LHCN-M2 (cell line): ENCODE measurements around the gene TCF23. TPM values are rescaled to one million over a fixed set of nuclear protein-coding genes. Genes with fewer than 3 reads are reported as not detected.
"Not testable (repeated sequence)": the region's sequence is repeated elsewhere in the genome, so short reads cannot be mapped to it uniquely, and the experiment has no call there.

Source experiments
- DNase-seq: peaks from one replicate; pipeline ENCODE4 v3.0.0-alpha.2; 2012; ENCODE audit warnings: low read depth
- total RNA-seq: library from RNA; depleted of rRNA; stranded (reverse); fragments of >200 nt; gene quantifications from 2 replicates; pipeline ENCODE4 v1.2.3, GENCODE V29; 2014

The TCF23 gene
- total RNA-seq, 1 experiment from 2014 or later: not detected

DNA sequence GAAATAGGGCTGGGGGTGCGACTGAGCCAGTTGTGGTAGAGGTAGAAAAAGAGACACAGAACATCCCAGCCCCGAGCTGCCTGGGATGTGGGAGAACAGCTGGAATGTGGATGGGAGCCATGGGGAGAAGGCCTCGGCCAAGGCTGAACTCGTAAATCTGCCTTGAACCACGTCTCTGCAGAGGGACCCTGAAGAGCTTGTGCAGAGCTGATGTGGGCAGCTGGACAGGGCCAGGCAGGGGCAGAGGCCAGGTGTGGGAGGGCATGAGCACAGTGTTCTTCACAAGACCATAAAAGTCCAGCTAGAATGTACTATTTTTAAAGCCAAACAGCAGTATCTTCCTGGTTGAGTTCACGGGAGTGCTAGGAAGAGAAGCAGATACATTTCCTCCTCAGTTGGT is 5.7 kb downstream of the TCF23 start:
- no peak for DNase-seq

DNA sequence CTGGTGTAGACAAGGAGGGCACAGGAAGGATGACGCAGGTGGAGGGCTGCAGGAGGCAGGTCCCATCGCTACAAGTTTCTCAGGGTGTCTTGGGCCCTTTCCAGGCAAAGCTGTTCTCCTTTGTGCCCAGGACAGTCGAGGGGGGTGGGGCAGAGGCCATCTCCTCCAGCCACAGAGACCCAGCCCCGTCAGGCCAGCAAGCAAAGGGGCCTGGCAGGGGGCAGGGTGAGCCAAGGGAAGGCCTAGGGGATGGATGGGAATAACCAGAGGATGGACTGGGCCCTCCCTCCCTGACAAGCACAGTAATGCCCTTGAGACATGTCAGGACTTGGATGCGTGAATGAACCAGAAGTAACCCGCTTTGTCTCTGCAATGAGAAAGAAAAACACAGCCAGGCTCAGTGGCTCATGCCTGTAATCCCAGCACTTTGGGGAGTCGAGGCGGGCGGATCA is 6.3 kb downstream of the TCF23 start:
- no peak for DNase-seq

DNA sequence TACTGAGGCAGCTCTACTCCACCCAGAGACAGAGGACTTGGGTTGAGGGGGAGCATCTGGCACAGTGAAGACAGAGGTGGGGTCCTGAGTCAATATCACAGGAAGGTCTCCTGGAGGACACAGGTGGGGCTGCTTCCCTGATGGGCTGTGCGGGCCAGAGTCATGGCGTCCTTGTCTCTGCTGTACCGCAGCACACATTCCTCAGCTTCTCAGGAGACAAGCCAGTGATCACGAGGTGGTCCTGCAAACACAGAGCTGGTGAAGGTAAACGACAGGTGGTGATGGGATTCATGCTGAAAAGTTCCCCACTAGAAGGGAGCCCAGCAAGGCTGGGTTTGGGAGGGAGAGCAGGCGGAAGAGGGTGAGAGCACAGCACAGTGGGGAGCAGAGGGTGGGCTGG is 9.7 kb downstream of the TCF23 start:
- DNase-seq: no peak

DNA sequence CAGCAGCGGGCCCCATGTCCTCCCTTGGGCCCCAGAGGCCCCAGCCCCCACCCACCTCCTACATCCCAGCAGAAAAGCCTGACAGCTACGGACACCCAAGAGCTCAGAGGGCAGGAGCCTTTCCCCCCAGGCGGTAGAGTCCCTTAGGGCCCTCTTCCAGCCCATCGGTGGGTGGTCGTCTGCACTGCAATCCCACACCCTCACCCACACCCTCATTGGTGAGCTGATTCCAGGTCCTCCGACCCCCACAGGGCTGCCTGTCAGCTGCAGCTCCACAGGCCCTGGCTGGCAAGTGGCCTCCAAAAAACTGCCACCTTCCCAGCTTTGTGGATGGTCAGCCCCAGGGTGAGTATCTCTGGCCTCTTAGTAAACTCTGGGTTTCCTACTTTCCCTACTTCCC is 10.5 kb downstream of the TCF23 start:
- DNase-seq: no peak

DNA sequence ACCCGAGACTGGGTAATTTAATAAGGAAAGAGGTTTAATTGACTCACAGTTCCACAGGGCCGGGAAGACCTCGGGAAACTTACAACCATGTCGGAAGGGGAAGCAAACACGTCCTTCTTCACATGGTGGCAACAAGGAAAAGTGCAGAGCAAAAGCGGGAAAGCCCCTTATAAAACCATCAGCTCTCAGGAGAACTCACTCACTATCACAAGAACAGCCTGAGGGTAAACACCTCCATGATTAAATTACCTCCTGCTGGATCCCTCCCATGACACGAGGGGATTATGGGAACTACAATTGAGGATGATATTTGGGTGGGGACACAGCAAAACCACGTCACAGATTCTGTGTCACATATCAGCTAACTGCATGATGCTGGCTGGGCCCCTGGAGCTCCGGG is 11.4 kb downstream of the TCF23 start:
- no peak for DNase-seq

DNA sequence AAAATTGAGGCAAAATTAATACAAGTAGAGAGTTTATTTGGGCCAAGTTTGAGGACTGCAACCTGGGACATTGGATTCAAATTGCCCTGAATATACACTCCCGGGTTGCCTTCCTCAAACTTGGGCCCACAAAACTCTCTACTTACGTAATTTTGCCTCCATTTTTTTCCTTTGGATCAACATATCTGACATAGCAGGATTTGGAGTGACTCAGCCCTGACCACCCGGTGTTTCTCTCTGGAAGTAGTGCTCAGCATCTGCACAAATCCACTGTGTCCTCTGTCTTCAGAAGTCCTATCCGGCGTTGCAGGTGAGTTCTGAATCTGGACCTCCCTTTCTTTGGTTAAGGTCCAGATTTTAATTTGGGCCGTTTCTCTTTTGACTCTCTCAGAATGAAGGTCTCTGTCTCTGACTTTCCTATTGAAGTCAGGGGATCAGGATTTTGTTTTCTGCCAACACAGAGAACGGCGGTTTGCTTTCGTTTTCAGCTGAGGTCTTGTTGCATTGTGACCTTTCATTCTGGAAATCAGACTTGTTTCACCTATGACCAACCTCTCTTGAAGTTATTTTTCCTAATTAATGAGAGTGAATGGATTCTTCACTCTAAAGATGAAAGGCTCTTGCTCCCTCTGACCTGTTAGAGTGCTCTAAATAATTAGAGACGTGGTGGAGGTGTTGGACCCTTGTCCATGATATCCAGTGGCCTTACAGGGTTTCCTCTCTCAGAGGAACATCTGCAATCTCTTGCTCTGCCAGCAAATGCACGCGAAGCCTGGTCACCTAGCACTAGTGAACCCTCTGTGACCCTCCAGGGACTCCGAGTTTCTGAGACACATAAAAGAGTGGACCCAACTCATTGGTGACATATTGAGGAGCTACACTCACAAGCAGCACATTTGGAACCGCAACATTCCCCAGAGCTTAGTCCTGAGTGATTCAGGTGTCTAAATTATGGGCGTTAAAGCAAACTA is 13.6 kb downstream of the TCF23 start:
- DNase-seq: peak; percentile 13

DNA sequence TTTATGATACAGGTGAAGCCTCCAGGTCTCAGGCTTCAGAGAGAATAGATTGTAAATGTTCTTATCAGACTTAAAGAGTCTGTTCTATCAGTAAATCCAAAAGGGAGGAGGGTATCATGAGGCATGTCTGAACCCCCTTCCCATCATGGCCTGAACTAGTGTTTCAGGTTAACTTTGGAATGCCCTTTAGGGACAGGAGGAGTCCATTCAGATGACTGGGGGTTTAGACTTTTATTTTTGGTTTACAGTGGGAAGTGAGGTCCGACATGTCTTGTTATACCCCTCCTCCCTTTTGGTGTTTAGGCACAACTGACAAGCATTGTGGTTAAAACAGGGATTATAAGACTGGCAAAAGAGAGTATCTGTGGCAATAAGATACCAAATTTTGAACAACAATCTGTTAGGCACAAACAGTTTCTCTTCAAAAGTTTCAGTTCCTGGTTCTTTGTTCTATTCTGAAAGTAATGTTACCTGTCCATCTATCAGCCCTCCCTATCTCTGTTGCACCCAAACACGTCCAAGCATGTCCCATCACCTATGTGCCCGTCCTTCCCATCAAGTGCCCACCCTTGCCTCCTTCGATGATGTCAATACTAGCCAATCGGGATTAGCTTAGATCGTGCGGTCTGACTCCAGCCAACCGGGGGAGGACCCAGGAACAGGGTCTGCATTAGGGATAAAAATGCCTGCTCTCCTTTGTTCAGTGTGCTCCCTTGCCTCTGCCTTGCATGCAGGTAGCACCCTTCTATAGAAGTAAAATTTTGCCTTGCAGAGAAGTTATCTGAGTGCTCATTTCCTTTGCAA is 16.4 kb downstream of the TCF23 start:
- DNase-seq: no peak

DNA sequence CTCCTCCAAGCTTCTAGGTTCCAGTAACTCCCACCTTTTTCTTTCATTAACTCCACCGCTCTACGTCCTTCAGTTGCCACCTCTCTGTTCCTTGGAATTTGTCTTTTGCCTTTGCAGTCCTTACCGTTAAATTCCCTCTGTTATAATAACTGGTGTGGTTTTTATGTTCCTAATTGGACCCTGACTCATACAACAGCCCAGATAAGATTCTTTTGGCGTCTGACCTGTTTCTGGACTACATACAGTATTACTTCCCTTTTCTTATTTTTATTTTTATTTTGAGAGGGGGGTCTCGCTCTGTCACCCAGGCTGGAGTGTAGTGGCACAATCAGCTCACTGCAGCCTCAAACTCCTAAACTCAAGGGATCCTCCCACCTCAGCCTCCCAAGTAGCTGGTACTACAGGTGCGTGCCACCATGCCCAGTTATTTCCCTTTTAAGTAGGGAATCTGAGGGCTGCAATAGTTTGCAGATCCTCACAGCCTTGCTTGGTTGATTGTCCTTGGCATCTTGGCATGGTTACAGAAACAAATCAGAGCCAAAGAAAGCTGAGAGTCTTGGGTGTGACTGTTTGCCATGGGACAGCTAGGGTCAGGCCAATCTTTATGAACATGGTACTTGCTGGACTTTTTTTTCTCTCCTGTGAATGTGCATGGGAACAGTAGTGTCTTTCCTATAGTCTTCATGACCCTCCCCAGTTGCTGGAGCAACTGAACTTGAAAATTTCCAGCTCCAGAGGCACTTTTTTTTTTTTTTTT is 22.0 kb downstream of the TCF23 start:
- no peak for DNase-seq

DNA sequence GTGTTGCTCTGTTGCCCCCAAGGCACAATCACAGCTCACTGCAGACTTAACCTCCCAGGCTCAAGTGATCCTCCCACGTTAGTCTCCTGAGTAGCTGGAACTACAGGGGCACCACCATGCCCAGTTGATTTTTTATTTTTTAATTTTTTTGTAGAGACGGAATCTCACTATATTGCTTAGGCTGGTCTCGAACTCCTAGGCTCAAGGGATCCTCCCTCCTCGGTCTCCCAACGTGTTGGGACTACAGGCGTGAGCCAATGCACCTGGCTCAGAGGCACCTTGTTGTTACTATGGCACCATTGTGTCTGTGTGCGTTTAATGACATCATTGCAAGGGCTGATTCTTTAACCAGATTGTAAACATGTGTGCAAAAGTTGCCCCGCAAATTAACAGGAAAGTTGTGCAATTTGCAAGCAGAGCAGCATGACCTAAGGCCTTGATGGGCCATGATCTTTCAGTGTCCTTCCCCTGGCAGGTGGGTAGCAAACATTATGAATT is 22.6 kb downstream of the TCF23 start:
- no peak for DNase-seq

DNA sequence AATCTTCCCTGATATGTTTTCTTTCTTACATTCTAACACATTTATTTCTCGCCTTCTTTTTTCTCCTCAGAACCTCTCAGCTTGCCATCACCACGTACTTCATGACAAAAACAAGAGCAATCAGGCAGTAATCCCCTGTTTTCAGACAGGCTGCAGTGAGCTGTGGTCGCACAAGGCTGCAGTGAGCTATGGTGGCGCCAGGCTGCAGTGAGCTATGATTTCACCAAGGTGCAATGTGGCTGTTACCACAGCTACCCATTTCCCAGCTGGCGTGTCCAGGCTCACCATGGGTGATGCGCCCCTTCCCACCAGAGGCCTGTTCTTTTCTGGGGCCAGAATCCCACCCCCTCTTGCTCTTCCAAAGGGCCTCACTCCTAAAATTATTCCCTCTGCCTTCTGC is 25.8 kb downstream of the TCF23 start:
- no peak for DNase-seq

DNA sequence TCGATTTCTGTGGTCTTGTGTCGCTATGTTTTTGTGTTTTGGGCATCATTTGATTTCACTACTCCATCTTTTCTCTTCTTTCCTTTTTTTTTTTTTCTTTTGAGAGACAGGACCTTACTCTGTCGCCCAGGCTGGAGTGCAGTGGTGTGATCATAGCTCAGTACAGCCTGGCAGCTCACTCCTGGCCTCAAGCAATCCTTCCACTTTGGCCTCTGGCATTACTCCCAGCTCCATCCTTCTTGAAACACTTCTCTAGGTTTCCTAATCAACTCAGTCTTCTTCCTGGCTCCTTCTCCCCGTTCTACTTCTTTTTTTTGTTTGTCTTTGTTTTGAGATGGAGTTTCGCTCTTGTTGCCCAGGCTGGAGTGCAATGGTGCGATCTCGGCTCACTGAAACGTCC is 26.5 kb downstream of the TCF23 start:
- no peak for DNase-seq

DNA sequence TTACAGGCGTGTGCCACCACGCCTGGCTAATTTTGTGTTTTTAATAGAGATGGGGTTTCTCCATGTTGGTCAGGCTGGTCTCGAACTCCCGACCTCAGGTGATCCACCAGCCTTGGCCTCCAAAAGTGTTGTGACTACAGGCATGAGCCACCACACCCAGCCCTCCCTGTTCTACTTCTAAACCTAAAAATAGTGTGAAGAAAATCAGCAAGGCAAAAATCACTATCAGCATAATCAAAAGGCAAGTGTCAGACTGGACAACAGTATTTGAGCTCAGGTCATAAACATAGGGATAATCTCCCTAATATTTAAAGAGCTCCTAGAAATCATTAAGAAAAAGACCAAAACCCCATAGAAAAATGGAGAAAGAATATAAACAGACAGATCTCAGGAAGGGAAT is 27.0 kb downstream of the TCF23 start:
- DNase-seq: not testable (repeated sequence)

DNA sequence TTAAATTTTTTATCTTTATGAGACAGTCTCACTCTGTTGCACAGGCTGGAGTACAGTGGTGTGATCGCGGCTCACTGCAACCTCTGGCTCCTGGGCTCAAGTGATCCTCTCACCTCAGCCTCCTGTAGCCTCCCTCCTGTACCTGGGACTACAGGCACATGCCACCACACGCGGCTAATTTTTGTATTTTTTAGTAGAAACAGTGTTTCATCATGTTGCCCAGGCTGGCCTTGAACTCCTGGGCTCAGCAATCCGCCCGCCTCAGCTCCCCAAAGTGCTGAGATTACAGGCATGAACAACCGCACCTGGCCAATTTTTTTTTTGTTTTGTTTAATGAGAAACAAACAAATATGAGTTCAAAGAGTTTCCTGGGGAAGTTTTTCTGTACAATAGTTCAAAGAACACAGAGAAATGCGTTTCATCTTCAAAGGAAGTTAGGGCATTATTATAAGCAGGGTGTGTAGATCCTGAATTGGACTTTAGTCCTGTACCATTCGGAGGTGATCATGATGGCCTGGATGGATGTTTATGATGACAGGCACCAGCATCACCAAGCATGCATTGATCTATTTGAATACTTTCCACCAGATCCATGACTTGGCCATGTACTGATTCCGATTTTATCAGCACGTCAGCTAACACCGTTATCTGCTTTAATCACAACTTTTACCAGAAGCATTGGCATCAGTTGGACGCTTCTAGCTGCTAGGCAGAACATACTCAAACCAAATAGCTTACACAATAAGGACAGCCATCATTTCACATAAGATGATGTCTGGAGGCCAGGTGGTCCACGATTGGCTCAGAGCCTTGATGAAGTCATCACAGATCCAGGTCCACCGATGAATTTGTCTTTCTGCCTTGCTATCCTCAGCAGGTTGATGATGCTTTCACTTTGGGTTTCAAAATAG is 28.9 kb downstream of the TCF23 start:
- no peak for DNase-seq

DNA sequence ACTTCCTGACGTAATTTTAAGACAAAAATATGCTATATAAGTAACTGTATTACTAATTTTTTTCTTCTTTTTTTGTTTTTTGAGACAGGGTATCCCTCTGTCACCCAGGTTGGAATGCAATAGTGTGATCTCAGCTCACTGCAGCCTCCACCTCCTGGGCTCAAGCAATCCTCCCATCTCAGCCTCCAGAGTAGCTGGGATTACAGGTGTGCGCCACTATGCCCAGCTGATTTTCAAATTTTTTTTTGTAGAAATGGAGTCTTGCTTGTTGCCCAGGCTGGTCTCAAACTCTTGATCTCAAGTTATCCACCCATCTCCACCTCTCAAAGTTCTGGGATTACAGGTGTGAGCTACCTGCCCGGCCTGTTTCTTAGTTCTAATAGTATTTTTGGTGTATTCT is 29.7 kb downstream of the TCF23 start:
- no peak for DNase-seq

DNA sequence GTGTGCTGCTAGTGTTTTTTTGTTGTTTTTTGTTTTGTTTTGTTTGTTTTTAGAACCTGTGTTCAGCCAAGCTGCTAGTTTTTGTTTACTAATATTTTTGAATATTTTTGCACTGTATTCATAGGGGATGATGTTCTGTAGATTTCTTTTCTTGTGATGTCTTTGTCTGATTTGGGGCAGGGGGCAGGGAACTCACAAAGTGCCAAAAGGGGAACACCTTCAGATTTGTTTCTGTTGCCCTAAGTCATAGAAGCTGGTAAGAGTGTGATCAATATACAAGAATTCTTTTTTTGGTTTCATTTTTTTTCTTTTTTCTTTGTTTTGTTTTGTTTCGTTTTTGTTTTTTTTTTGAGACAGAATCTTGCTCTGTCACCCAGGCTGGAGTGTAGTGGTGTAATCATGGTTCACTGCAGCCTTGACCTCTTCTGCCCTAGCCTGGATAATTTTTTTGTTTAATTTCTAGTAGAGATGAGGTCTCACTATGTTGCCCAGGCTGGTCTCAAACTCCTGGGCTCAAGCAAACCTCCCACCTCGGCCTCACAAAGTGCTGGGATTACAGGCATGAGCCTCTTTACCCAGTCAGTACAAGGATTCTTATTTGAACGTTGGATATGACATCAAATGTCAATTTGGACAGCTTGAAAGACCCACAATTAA is 30.7 kb downstream of the TCF23 start:
- no peak for DNase-seq

DNA sequence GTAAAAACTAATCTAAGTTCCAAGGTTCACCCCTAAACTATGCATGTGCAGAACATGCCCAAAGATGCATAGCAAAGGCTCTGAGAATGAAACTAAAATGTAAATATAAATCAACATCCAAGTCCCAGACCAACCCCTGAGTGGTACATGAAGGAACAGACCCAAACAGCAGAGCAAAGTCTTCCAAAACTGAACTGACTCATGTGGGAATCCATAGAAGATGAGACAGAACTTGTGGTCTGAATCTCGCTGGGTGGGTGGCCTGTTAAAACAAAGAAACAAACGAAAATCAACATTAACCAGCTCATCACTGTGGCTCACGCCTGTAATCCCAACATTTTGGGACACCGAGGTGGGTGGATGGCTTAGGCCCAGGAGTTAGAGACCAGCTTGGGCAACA is 33.5 kb downstream of the TCF23 start:
- DNase-seq: peak; percentile 50

DNA sequence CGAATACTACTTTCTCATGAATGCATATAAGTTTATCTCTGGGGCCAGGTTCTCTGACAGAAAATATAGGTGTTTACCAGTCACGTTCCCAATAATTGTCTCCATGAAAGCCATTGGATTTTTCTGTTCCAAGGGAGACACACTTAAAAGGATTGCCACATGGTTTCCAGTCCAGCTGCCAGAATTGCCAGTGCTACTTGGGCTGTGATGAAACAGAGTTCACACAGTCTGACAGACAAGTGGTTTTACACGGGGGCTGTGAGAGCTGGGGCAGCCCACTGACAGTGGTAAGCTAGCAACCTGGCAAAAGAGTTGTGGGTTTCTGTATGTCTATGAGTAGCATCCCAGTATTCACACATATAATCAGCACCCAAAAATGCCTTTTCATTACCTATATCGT is 35.3 kb downstream of the TCF23 start:
- DNase-seq: no peak

DNA sequence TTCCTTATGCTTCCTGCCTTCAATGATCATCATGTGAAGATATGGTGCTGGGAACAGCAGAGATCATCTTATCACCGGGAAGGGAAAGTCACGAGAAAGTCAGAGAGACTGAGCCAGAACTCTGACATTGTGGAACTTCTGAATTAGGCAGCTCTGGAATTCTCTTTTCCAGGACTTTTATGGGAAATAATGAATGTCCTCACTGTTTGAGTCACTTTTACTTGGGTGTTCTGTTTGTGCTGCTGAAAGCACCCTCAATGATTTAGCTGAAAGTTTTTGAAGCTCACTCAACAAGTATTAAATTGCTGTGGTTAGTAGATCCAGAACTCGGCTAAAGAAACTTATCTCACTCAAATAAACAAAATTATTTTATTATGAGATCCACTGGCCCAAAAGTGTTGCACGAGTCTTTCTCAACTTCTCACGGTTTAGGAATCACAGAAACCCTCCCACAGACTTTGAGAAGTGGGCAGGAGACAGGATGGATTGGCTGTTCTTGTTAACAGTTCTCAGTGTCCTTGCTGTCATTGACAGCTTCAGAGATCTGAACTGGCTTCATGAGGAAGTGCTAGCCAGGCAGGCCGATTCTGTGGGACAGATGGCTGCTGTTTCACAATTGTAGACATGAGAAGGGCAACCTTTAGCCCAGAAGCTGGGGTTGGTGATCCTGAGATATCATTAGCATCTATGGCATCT is 36.7 kb downstream of the TCF23 start:
- peak; percentile 39 for DNase-seq

DNA sequence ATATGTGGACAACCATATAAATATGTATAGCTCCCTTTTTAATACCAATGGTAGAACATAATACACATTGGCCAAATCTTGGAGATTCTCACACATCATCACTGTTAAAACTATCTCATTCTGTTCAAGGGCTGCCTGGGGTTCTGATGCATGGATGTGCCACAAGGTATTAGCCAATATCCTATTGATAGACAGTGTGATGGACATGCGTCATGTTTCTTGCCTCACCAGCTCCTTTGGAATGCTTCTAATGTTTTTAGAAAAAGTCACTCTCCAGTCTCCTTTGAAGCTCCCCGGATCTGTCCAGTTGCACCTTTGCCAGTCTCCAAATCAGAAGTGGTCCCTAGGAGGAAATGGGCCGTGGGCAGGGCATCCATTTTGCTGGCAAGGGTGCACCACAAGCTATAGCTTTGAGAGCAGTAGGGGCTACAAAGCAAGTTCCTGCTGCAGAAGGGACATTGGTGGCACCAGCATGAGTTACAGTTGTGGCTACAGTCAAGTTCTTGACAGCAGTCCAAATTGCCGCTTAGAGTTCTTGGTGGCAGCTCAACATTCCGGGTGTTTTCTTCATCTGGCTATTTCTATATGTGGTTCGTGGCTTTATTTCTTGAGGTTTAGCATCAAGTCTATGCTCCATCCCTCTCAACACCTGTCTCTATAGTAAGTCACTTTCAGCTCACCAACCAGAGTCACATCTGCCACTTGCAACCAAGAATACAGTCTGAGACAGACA is 38.0 kb downstream of the TCF23 start:
- no peak for DNase-seq
